DMS79 (cell line): ENCODE data around the gene TEX14.
"Not testable (repeated sequence)": the region's sequence is repeated elsewhere in the genome, so short reads cannot be mapped to it uniquely, and the experiment has no call there.

Experiments used
- DNase-seq: peaks from one replicate; lab custom pipeline; 2025; lab: John Stamatoyannopoulos, UW

TEX14 gene

GRCh38 chr17:58691701-58692238, at the start of gene TEX14:
TSS of gene TEX14 (minus strand) at chr17:58692045. CDS start at chr17:58652001, 40,044 bp downstream.
- DNase-seq = no peak

- DNase-seq = no peak
Observed at GRCh38 chr17:58741121-58741625, 49.3 kb upstream of the TEX14 start.

GRCh38 chr17:58734811-58735210, 43.0 kb upstream of the TEX14 start:
- no peak for DNase-seq

- no peak for DNase-seq
Observed at GRCh38 chr17:58734040-58734439, 42.2 kb upstream of the TEX14 start.

- no peak for DNase-seq
Observed at GRCh38 chr17:58730937-58731336, 39.1 kb upstream of the TEX14 start.

GRCh38 chr17:58728798-58729197, 37.0 kb upstream of the TEX14 start:
- DNase-seq = no peak

- DNase-seq = no peak
Observed at GRCh38 chr17:58722696-58723095, 30.9 kb upstream of the TEX14 start.

- no peak for DNase-seq
Observed at GRCh38 chr17:58722274-58722673, 30.4 kb upstream of the TEX14 start.

GRCh38 chr17:58710948-58711552, 19.2 kb upstream of the TEX14 start:
- DNase-seq = no peak

- DNase-seq = no peak
Observed at GRCh38 chr17:58706351-58707140, 14.7 kb upstream of the TEX14 start.

GRCh38 chr17:58703916-58704286, 12.1 kb upstream of the TEX14 start:
- no peak for DNase-seq

- DNase-seq = no peak
Observed at GRCh38 chr17:58703137-58703915, 11.5 kb upstream of the TEX14 start.

- DNase-seq = no peak
Observed at GRCh38 chr17:58702708-58703107, 10.9 kb upstream of the TEX14 start.

- DNase-seq = no peak
Observed at GRCh38 chr17:58702045-58702476, 10.2 kb upstream of the TEX14 start.

- no peak for DNase-seq
Observed at GRCh38 chr17:58699771-58700170, 7.9 kb upstream of the TEX14 start.

GRCh38 chr17:58694826-58695225, 3.0 kb upstream of the TEX14 start:
- DNase-seq = no peak

- DNase-seq = no peak
Observed at GRCh38 chr17:58694302-58694701, 2.5 kb upstream of the TEX14 start.

GRCh38 chr17:58693751-58694150, 1.9 kb upstream of the TEX14 start:
- DNase-seq = no peak

- DNase-seq = no peak
Observed at GRCh38 chr17:58693208-58693607, 1.4 kb upstream of the TEX14 start.

- peak; percentile 48 for DNase-seq
Observed at GRCh38 chr17:58692239-58693055, 602 bp upstream of the TEX14 start, which contains the start of gene RAD51C. TSS of gene RAD51C (plus strand) at chr17:58692602. CDS start at chr17:58692644, 42 bp downstream.

GRCh38 chr17:58690033-58690432, 1.8 kb downstream of the TEX14 start:
- not testable (repeated sequence) for DNase-seq
